Posterior cingulate gyrus (tissue), 11 donors: ENCODE measurements around the gene GRID1.
"Not testable (repeated sequence)": the region's sequence is repeated elsewhere in the genome, so short reads cannot be mapped to it uniquely, and the experiment has no call there.

Experiments
- DNase-seq, 10 donors: peaks; one replicate each; pipeline versions ENCODE4 v3.0.0 to v3.0.0-alpha.2; 2020 to 2021; ENCODE audit warnings: mixed read lengths in 3 of 10
- intact Hi-C: fragments of 100-400 bp; cut with DNase I; formaldehyde crosslinking; loops from one replicate; pipeline ENCODE4 v1.15.1; 2023

GRID1 gene

DNA sequence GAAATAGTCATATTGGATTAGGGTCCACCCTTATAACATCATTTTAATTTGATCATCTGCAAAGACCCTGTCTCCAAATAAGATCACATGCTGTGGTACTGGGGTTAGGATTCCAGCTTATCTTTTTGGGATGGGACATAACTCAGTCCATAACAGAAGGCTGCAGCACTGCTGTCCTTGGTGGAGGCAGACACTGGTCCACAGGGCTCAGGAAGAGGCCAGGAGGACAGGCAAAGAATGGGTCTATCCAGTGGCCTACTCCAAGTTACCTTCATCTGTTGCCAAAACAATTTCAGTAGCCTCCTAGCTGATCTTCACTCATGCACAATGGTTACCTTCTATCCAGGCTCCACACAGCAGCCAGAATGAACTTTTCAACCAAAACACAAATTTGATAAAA, 387.0 kb downstream of the GRID1 start:
- no peak for DNase-seq
- intact Hi-C loops, result no loop called here

DNA sequence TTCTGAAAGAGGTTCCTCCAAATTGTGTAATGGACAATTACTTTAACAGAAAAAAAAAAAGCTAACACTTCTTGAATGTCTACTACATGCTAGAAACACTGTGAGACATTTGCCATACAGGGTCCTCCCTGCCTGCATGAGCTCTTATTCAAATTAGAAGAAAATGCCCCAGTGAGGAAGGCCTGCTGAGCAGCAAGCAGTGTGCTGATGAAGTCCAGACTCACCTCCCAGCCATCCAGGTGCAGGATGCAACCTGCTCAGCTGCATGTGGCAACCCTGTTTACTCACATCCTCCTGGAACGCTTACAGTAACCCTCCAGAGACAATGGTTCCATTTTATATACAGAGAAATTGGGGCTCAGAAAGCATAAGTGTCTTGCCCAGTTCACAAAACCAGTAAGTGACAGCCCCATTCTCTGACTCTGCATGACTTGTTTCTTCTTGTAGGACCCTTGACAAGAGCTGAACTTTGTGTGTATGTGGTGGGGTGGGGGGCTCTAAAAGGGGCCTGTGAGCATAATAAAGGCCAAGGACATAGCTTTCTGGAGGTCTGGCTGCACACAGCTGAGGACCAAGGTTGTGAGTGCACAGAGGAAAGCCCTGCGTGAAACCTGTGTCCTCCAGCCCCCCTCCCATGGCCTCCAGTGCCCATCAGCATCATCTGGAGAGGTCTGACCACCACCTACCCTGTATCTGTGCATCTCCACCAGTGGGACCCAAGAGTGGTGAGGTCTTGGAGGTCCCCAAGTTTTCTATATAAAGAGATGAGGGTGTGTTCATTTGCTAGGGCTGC, 387.8 kb downstream of the GRID1 start:
- no peak for DNase-seq
- intact Hi-C loops, result no loop called here

DNA sequence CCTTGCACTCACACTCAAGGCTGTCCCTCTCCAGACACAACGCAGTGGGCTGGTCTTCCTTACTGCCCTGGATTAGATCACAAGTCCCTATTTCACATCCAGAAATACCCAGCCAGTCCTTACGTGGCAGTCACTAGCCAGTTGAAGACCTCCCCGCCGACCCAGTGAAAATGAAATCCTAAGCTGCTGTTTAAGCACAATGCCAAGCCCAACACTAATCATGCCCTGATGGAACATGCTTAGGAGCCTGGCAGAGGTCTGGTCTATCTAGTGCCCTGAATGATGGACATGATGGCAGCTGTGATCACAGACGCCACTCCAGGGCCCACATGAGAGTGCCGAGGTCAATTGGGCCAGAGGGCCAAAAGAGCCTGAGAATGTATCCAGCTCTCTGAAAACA, 389.0 kb downstream of the GRID1 start:
- no peak for DNase-seq
- intact Hi-C loops, result no loop called here

- DNase-seq, result no peak
Measured at GRCh38 chr10:85976267-85976793, 390.3 kb downstream of the GRID1 start.

GRCh38 chr10:85971494-85971893, 395.1 kb downstream of the GRID1 start:
- intact Hi-C loops, result no loop called here
- DNase-seq, result no peak

More at GRCh38 chr10:85976267-85976793, 390.3 kb downstream of the GRID1 start:
- intact Hi-C loops, result no loop called here

GRCh38 chr10:85967594-85967993, 399.0 kb downstream of the GRID1 start:
- intact Hi-C loops, result no loop called here
- DNase-seq, result no peak

DNA sequence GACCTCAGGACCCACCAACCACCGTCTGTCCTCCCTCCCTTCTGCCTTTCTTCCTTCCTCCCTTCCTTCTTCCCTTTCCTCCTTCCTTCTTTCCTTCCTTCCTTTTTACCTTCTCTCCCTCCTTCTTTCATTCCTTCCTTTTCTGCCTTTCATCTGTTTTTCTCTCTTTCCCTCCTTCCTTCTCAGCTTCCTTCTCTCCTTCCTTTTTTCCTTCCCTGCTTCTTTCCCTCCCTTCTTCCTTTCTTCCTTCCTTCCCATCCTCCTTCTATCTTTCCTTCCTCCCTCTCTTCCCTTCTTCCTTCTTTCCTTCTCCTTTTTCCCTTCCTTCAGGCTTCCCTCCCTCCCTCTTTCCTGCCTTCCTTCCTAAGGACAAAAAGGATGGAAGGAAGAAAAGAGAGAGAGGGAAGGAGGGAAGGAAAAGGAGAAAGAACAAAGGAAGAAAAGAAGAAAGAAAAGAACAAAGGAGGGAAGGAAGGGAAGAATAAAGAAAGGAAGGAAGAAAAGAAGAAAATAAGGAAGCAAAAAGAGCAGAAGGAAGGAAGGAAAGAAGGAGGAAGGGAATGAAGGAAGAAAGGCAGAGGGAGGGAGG, 405.0 kb downstream of the GRID1 start:
- DNase-seq, result no peak
- intact Hi-C loops, result no loop called here

GRCh38 chr10:85961073-85961472, 405.5 kb downstream of the GRID1 start:
- intact Hi-C loops, result no loop called here
- DNase-seq, result peak in 1 of 10 donors; percentile 13

DNA sequence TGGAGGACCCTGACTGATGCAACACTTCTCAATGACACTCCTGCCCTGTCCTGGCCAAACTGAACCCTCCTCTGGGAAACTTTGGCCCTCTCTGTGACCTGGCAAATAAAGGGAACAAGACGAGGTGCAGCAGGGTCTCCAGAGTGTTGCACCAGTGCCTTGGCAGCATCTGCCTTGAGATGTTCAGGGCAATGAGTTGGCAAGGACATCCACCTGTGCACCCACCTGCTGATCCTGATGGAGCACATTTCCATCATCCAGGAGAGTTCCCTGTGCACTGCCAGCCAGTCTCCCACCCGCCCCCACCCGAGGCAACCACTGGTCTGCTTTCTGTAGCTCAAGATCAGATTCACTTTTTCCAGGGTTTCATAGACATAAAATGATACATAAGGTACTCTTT, 407.4 kb downstream of the GRID1 start:
- intact Hi-C loops, result no loop called here
- no peak for DNase-seq

DNA sequence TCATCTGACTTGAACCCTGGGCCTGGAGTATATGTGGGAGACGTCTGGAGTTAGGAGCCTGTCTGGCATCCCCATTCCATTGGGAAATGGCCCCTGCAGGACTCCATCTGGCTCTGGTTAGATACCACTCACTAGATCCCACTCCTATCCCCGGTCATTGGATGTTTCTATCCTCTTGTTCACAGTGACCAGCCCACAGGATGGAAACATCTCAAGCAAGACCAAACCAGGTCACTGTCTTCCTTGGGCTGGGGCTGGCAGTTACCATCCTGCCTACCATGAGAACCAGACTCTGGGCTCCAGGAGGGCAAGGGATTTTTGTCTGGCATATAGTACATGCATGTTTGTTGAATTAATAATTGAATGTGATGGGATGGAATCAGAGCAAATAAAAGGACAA, 415.7 kb downstream of the GRID1 start:
- DNase-seq, result no peak
- intact Hi-C loops, result no loop called here

DNA sequence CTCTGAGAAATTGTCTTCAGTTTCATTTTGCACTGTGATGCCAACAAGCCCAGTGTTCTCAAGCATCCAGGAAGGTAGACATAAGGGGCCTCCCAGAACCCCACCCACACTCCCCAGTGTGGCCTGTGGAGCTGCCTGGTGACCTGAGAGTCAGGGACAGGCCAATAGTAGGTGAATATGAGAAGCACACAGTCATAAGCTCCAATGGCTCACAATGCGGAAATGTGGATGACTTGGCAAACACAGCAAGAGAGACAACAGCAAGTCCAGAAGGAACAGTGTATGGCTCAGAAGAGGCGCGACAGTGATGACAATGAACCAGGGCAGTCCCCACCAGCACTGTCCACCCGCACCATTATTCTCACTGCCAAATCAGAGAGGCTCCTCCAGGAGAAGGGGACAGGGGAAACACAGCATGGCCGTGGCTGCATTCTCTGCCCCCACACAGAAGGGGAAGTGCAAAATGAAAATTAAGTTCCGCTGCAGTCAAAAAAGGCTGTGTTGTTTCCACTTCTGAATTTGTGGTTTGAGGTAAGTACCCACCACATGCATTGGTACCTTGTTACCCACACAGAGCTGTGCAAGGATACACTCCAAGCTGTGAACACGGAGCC, 419.8 kb downstream of the GRID1 start:
- peak in 1 of 10 donors; percentile 53 for DNase-seq

DNA sequence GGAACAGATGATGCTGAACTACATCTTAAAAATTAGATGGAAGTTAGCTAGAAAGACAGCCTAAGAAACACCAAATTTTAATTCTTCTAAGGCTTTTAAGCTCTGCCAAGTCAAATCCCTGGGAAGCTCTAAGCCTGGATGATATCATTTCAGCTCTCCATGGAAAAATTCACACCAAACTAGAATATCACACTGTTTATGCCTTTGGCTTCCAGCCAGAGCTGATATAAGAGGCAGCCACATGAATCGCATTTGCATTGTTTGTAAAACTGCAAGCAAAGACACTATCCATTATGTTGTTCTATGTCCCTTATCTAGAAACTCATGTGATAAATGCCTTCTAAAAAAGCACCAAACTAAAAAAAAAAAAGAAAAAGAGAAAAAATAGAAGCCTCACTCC, 430.4 kb downstream of the GRID1 start:
- intact Hi-C loops, result no loop called here
- DNase-seq, result no peak

More for the DNA sequence above, 419.8 kb downstream of the GRID1 start:
- intact Hi-C loops, result no loop called here

DNA sequence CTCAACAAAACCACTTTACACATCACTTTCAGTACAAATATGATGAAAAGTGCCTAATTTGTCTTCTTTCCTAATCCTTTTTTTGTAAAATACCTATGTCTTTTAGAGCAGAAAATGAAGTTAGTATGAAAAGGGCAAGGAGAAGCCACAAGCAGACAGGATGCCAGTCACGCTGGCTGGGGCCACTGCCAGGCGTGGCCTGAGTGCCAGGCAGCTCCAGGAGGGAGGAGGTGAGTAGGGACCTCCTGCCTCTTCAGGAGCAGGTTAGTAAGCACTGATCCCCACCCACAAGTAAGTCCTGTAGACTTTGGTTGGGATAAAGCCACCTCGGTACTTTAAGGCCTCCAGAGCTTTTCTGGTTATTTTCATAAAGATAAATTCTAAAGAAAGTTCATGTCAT, 432.0 kb downstream of the GRID1 start:
- DNase-seq, result no peak
- intact Hi-C loops, result no loop called here

- intact Hi-C loops, DNase-seq: not testable (repeated sequence)
Measured at GRCh38 chr10:85929993-85930392, 436.6 kb downstream of the GRID1 start.

DNA sequence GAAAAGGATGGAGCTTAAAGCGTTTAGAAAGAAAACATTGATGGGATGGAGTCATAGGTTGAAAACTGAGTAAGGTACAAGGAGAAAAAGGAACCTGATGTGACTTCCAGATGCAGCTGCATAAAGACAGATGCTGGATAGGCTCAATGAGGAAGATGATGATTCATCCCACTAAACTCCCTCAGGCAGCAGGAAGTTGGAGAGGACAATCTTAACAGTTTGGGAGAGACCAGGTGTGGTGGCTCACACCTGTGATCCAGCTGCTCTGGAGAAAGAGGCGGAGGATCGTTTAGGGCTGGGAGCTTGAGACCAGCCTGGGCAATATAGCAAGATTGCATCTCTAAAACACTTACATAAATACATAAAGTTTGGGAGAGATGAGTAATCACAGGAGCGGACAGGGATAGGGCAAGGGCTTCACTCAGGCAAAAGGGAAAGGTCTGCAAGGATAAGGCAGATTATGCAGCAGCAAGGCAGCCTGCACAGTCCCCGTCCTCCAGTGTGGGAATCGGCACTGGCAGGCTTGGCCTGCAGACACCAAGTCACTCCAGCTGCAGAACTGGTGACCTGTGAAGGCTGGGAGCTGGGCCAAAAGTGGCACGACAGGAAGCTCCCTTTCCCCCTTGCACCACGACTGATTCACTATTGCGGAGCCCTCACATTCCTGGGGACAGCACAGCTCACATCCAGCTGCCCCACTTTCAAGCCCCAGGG, 438.5 kb downstream of the GRID1 start:
- intact Hi-C loops, result no loop called here
- peak in 7 of 10 donors; percentile 29 to 91 (median 50) for DNase-seq

DNA sequence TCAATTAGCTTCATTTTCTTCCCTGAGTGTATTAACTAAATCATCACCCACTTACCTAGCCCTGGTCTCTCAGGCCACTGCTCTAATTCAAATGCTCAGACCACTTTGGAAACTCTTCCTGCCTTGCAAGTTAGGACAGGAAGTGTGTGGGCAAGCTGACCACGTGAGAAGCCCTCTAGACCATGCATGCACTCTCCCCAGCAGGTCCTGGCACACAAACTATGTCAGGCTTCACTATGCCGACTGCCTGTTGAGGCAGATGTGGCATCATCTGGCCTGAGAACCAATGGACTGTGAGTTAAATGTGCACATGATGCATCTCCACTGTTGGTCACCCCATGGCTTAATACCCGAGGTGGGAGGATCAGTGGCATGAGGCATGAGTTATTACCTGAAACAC, 439.6 kb downstream of the GRID1 start:
- DNase-seq, result no peak
- intact Hi-C loops, result no loop called here

DNA sequence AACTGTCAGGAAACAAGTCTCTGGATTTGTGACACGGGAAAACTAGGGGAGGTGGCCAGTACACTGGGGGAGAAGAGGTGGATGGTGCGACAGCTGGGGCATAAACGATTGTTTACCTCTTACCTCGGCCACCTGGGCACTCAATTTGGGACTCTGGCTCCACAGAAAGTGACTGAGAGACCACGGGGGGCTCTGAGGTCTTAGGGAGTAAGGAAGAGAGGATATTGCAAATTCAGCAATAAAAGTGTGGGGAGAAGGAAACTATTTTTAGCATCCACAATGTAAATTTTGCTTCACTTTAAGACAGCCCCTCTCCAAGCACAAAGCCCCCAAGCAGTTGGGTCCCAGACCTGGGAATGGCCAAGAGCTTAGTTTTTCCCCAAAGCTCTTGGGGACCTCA, 440.5 kb downstream of the GRID1 start:
- DNase-seq, result no peak
- intact Hi-C loops, result no loop called here

GRCh38 chr10:85925201-85925750, 441.3 kb downstream of the GRID1 start:
- intact Hi-C loops, result no loop called here

DNA sequence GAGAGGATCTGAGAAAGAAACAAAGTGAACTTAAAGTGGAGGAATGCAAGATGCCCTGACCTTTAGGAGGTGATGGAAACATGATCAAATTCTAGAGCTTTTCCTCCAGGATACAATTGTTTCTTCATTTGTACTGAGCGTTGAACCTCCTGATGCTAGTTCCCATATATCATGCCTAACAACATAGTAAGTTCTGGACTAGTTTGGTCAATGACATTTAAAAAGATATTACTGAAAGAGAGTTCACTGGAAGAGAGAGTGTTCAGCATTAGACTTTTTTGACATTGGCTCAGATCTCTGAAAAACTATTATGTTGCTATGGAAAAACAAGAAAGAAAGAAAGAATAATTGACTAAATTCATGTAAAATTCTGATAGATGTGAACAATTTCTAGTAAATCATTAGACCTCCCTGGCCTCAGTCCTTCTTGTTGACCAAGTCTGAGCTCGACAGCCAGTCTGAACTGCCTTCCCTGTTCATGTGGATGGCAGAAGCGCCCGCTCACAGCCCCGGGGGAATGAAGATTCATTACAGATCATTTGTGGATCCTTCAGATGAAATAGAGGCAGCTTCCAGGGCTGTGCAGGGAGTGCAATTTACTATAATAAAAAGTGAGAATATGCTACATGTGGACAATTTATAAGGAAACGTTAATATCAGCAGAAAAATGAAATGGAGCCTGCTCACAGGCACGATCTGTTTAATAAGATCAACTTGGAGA, 442.1 kb downstream of the GRID1 start:
- intact Hi-C loops, result no loop called here
- DNase-seq, result no peak

More at GRCh38 chr10:85925201-85925750, 441.3 kb downstream of the GRID1 start:
- DNase-seq, result no peak
